Glutamatergic neuron (in vitro differentiated cells): ENCODE measurements around the gene ZNF32. TPM values are rescaled to one million over a fixed set of nuclear protein-coding genes. Genes with fewer than 3 reads are reported as not detected.
A peak's percentile ranks its signal among the peaks of the same experiment; 100 is the strongest.

Source experiments
- DNase-seq: peaks from one replicate; pipeline ENCODE4 v3.0.0; 2022
- H3K27ac Mint-ChIP-seq: one replicate; pipeline ENCODE4 v1.8.0; 2020; ENCODE audit warnings: mild to moderate bottlenecking, mixed read lengths, inconsistent platforms; ENCODE audit not compliant: unreplicated experiment
- H3K27me3 Mint-ChIP-seq: one replicate; pipeline ENCODE4 v1.8.0; 2020; ENCODE audit warnings: mild to moderate bottlenecking, moderate library complexity, mixed read lengths, inconsistent platforms; ENCODE audit not compliant: unreplicated experiment
- H3K36me3 Mint-ChIP-seq: one replicate; pipeline ENCODE4 v1.8.0; 2020; ENCODE audit warnings: mild to moderate bottlenecking, mixed read lengths, inconsistent platforms; ENCODE audit not compliant: unreplicated experiment
- H3K4me1 Mint-ChIP-seq: one replicate; pipeline ENCODE4 v1.8.0; 2020; ENCODE audit warnings: mild to moderate bottlenecking, low read depth, mixed read lengths, inconsistent platforms; ENCODE audit not compliant: unreplicated experiment
- H3K4me3 Mint-ChIP-seq: one replicate; pipeline ENCODE4 v1.8.0; 2020; ENCODE audit warnings: mild to moderate bottlenecking, mixed read lengths, inconsistent platforms; ENCODE audit not compliant: unreplicated experiment
- H3K9me3 Mint-ChIP-seq: one replicate; pipeline ENCODE4 v1.8.0; 2020; ENCODE audit warnings: mild to moderate bottlenecking, moderate library complexity, mixed read lengths, inconsistent platforms; ENCODE audit not compliant: unreplicated experiment
- CTCF ChIP-seq: fragments of 200-600 bp; sonication (generic); IDR thresholded peaks from one replicate; pipeline ENCODE4 v1.5.0; 2021; ENCODE audit not compliant: partially characterized antibody, unreplicated experiment
- total RNA-seq: library from RNA; stranded (reverse); fragmentation: NEBNext Ultra II Directional; extraction: Animal tissue kit (Norgen Biotek cat#: 25700); gene quantifications from one replicate; pipeline ENCODE4 v1.2.1, GENCODE V29; 2021; ENCODE audit not compliant: unreplicated experiment

ZNF32 gene
- total RNA-seq, 1 donor from 2014 or later: 32.1 TPM

DNA sequence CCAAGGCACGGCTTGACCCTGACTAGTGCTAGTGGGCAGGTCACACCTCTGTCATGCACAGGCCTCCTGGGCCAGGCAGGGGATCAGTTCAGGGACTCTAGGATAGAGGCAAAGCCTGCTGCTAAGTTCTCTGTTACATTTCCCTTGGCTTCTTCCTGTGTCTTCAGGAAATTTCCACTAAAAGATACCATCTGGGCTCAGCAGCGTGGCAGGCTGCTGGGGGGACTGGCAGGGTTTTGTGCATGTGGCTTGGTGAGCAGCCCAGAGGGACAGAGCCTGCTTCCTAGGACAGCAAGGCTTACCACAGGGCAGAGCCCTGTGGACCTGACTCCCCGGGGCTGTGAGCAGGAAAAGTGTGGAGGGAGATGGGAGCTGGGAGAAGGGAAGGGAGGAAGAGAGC is 20.7 kb upstream of the ZNF32 start:
- no peaks in the 10 kb centered on the region for H3K9me3 Mint-ChIP-seq
- DNase-seq: no peak
- peaks cover 11% of the 10 kb centered on the region for H3K27me3 Mint-ChIP-seq
- H3K36me3 Mint-ChIP-seq: no peaks in the 10 kb centered on the region
- no peak overlapping the region for H3K27ac Mint-ChIP-seq
- no peak for TF ChIP-seq CTCF
- peaks cover 6% of the 10 kb centered on the region for H3K4me1 Mint-ChIP-seq
- no peak overlapping the region for H3K4me3 Mint-ChIP-seq

GRCh38 chr10:43667761-43668386 is 19.2 kb upstream of the ZNF32 start:
- no peak overlapping the region for H3K27ac Mint-ChIP-seq
- H3K4me3 Mint-ChIP-seq: no peak overlapping the region
- DNase-seq: no peak
- peaks cover 4% of the 10 kb centered on the region for H3K36me3 Mint-ChIP-seq
- peaks cover 11% of the 10 kb centered on the region for H3K27me3 Mint-ChIP-seq
- TF ChIP-seq CTCF: no peak
- peaks cover 1% of the 10 kb centered on the region for H3K4me1 Mint-ChIP-seq
- no peaks in the 10 kb centered on the region for H3K9me3 Mint-ChIP-seq

DNA sequence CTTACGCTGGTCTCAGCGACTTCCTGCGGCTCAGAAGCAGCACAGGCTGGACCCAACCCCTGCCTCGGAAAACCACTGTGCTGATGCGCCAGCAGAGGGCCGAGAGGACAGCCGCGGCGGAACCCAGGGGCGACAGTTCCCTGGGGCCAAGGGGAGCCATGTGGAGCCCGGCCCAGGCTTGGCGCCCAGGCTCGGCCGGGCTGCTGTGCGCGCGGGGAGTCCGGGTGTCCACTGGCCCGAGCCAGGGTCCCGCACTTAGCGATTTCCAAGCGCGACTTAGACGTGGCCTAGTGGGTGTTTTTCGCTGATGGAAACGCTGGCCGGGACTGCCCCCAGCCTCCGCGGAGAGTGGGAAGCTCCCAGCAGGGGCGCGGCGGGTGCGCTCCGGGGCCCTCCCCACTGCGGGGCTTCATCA is 18.6 kb upstream of the ZNF32 start:
- H3K9me3 Mint-ChIP-seq: no peaks in the 10 kb centered on the region
- peaks cover 1% of the 10 kb centered on the region for H3K4me1 Mint-ChIP-seq
- TF ChIP-seq CTCF: peak; percentile 41
- H3K36me3 Mint-ChIP-seq: peaks cover 4% of the 10 kb centered on the region
- H3K27ac Mint-ChIP-seq: no peak overlapping the region
- peak; percentile 41 for DNase-seq
- H3K27me3 Mint-ChIP-seq: peaks cover 11% of the 10 kb centered on the region
- no peak overlapping the region for H3K4me3 Mint-ChIP-seq

GRCh38 chr10:43666552-43666951 is 17.9 kb upstream of the ZNF32 start:
- Mint-ChIP-seq H3K27ac (no peak overlapping the region), H3K27me3 (peaks cover 11% of the 10 kb centered on the region), H3K4me3 (no peak overlapping the region), H3K4me1 (no peaks in the 10 kb centered on the region), H3K36me3 (peaks cover 4% of the 10 kb centered on the region), H3K9me3 (no peaks in the 10 kb centered on the region)
- TF ChIP-seq CTCF: no peak
- no peak for DNase-seq

DNA sequence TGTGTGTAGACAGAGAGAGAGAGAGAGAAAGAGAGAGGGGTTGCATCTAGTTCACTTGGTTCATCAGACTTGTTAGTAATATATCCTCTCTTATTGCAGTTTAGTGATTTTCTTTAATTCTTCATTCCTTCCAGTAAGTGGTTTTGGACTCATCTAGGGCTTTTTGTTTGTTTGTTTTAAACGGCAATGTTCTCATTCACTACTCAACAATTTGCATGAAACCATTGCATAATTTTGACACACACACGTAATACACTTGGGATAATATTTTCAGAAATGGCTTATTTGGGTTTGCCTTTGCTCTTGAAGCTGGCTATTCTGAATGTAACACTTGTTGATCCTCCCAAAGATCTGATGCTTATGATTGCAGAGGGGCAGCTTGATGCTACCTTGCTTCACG is 16.4 kb upstream of the ZNF32 start:
- peaks cover 4% of the 10 kb centered on the region for H3K36me3 Mint-ChIP-seq
- H3K4me1 Mint-ChIP-seq: no peaks in the 10 kb centered on the region
- H3K27me3 Mint-ChIP-seq: peaks cover 7% of the 10 kb centered on the region
- H3K9me3 Mint-ChIP-seq: no peaks in the 10 kb centered on the region
- DNase-seq: no peak
- no peak overlapping the region for H3K4me3 Mint-ChIP-seq
- no peak for TF ChIP-seq CTCF
- no peak overlapping the region for H3K27ac Mint-ChIP-seq
